ENCODE measurements around the gene CAPG.

Gene CAPG, protein sequence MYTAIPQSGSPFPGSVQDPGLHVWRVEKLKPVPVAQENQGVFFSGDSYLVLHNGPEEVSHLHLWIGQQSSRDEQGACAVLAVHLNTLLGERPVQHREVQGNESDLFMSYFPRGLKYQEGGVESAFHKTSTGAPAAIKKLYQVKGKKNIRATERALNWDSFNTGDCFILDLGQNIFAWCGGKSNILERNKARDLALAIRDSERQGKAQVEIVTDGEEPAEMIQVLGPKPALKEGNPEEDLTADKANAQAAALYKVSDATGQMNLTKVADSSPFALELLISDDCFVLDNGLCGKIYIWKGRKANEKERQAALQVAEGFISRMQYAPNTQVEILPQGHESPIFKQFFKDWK

DNA sequence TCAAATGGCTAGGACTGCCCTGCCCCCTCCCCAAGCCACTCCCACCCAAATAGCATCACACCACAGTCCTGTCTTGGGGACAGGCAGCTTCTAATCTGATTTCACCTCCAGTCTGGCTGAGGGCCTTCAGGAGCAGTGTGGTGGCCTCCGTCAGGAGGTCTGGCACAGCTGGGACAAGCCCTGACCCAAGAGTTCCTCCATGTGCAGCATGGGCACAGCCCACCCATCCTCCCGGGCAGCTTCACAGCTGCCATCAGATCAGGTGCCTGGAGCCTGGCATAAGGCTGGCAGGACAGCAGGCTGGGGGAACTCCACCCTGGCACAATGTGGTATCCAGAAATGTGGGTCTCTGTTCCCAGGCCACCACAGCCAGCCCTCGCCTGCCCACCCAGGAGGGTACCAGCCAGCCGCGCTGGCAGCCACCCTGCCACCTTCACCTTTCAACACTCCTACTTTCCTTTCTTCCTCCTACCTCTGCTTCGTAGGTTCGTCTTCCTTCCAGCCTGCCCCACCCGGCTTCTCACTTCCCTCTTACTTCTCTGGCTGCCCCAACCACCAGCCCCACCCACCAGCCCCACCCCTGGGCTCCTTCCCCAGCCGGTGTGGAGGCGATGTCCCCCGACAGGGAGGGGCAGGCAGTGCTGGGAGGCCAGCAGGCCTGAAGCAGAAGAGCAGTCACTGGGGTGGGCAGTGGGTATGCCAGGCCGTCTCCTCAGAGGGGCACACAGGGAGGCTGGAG, at the start of gene CAPG:
Gene CAPG, minus strand, starts transcription at position 522 of the 739 bp plus-strand sequence. CDS start 8,221 bp downstream, outside the sequence.
- Histone ChIP-seq H3K9me3 (ENCODE audit: control insufficient read depth, insufficient read depth, low read length) (no peaks in the 10 kb centered on the region), H3K27ac (ENCODE audit: low read depth, low read length) (no peak within 1 kb of the TSS), H3K27me3 (ENCODE audit: control insufficient read depth, insufficient read depth, low read length) (no peaks in the 10 kb centered on the region), H3K4me1 (ENCODE audit: control insufficient read depth, insufficient read depth, low read length) (peaks cover 37% of the 10 kb centered on the region), H3K36me3 (ENCODE audit: control insufficient read depth, insufficient read depth, low read length) (no peaks in the 10 kb centered on the region), H3K9ac (ENCODE audit: low read depth, low read length) (no peak within 1 kb of the TSS), H3K4me3 (ENCODE audit: low read depth, low read length) (peak within 1 kb of the TSS; percentile 17)

DNA sequence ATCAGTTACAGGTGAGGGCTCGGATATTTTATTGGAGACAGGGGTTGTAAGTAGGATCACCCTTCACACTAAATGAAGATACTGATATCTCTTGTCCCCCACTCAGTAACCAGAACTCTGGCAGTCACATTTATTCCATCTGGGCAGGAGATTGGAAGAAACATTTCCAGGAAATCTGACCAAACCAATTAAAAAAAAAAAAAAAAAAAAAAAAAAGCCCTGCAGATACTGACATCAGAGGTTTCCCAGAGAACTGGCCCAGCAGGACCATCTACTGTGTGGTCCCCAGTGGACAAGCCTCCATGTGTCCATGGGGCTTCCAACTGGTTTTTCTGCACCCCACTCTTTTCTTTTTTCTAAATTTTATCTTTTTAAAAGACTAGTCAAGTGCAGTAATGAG, 49.6 kb upstream of the CAPG start:
- Histone ChIP-seq H3K9ac (ENCODE audit: low read depth, low read length) (no peak overlapping the region), H3K27me3 (ENCODE audit: control insufficient read depth, insufficient read depth, low read length) (no peaks in the 10 kb centered on the region), H3K9me3 (ENCODE audit: control insufficient read depth, insufficient read depth, low read length) (no peaks in the 10 kb centered on the region), H3K27ac (ENCODE audit: low read depth, low read length) (peak overlapping the region; percentile 84), H3K4me3 (ENCODE audit: low read depth, low read length) (no peak overlapping the region), H3K36me3 (ENCODE audit: control insufficient read depth, insufficient read depth, low read length) (no peaks in the 10 kb centered on the region), H3K4me1 (ENCODE audit: control insufficient read depth, insufficient read depth, low read length) (peaks cover 26% of the 10 kb centered on the region)

DNA sequence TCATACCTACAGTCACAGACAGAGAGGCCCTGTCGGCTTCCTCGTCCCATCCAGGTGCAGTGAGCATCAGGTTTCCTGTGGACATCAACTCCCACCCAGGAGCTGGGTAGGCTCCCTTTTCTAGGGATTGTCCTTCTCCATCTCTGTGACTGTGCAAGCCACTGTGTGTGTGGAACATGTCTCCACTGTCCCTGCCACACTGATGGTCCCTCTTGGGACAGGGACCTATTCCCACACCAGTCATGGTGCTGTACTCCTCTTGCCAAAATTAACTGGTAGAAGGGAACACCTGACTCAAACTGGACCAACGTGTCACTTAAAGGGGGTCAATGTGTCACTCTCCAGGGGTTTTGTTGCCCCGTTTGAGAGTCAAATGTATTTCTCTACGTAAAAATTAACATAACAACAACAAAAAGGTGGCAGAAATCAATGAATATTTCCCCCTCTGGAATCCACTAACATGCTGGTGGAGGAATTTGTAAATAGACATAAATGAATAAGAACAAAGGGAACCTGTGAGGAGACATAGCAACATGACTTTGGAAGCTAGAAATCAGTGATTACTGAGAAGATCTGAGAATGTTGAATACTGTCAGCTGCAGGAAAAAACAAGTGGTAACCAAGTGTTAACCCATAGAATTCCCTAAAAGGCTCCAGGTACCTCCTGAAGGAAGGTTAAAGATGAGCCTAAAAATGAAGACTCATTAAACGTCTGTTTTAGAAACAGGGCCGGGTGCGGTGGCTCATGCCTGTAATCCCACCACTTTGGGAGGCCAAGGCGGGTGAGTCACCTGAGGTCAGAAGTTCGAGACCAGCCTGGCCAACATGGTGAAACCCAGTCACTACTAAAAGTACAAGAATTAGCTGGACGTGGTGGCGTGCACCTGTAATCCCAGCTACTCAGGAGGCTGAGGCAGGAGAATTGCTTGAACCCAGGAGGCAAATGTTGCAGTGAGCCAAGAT, 48.7 kb upstream of the CAPG start:
- Histone ChIP-seq H3K27me3 (ENCODE audit: control insufficient read depth, insufficient read depth, low read length) (no peaks in the 10 kb centered on the region), H3K9me3 (ENCODE audit: control insufficient read depth, insufficient read depth, low read length) (no peaks in the 10 kb centered on the region), H3K27ac (ENCODE audit: low read depth, low read length) (peak overlapping the region; percentile 84), H3K4me3 (ENCODE audit: low read depth, low read length) (peak overlapping the region; percentile 28; the same call in 1 of the 2 replicates), H3K9ac (ENCODE audit: low read depth, low read length) (peak overlapping the region; percentile 30; the same call in 1 of the 2 replicates), H3K36me3 (ENCODE audit: control insufficient read depth, insufficient read depth, low read length) (no peaks in the 10 kb centered on the region), H3K4me1 (ENCODE audit: control insufficient read depth, insufficient read depth, low read length) (peaks cover 26% of the 10 kb centered on the region)

DNA sequence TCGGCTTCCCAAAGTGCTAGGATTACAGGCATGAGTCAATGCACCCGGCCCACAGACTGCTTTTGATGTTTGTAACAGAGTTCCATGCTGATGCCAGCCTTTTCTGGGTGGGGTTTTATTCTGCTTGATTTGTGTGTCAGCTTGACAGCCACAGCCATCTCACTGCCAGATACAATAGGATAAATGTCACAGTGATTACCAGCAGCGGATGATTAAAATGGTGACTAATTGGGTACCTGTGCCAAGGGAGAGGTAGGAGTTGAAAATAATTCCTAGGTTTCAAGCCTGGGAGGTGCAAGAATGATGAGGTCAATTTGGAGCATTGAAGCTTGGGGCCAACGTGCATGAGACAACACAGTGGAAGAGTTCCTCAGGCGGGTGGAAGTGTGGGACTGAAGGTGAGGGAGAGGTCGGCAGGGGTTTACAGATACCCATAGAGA, 47.7 kb upstream of the CAPG start:
- Histone ChIP-seq H3K36me3 (ENCODE audit: control insufficient read depth, insufficient read depth, low read length) (no peaks in the 10 kb centered on the region), H3K4me1 (ENCODE audit: control insufficient read depth, insufficient read depth, low read length) (peaks cover 26% of the 10 kb centered on the region), H3K9me3 (ENCODE audit: control insufficient read depth, insufficient read depth, low read length) (no peaks in the 10 kb centered on the region), H3K9ac (ENCODE audit: low read depth, low read length) (no peak overlapping the region), H3K27ac (ENCODE audit: low read depth, low read length) (peak overlapping the region; percentile 84), H3K27me3 (ENCODE audit: control insufficient read depth, insufficient read depth, low read length) (no peaks in the 10 kb centered on the region), H3K4me3 (ENCODE audit: low read depth, low read length) (no peak overlapping the region)

DNA sequence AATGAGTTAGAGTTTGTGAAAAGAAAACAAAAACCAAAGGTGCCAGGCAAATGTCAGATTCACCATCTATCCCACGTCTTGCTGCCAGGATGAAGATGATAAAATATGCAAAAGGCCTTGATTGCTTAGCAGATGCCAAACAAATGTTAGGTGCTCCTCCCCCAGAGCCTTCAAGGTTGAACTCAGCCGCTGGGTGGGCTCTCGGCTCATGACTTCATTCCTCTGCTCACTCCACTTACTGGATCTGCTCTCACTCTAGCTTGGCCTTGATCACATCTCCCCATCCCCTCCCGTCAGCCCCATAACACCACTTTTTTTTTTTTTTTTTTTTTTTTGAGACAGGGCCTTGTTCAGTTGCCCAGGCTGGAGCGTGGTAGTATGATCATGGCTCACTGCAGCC, 46.9 kb upstream of the CAPG start:
- no peak overlapping the region for H3K4me3 ChIP-seq (ENCODE audit: low read depth, low read length)
- H3K36me3 ChIP-seq (ENCODE audit: control insufficient read depth, insufficient read depth, low read length) = no peaks in the 10 kb centered on the region
- H3K4me1 ChIP-seq (ENCODE audit: control insufficient read depth, insufficient read depth, low read length) = peaks cover 26% of the 10 kb centered on the region
- no peak overlapping the region for H3K27ac ChIP-seq (ENCODE audit: low read depth, low read length)
- no peaks in the 10 kb centered on the region for H3K27me3 ChIP-seq (ENCODE audit: control insufficient read depth, insufficient read depth, low read length)
- H3K9ac ChIP-seq (ENCODE audit: low read depth, low read length) = no peak overlapping the region
- H3K9me3 ChIP-seq (ENCODE audit: control insufficient read depth, insufficient read depth, low read length) = no peaks in the 10 kb centered on the region

DNA sequence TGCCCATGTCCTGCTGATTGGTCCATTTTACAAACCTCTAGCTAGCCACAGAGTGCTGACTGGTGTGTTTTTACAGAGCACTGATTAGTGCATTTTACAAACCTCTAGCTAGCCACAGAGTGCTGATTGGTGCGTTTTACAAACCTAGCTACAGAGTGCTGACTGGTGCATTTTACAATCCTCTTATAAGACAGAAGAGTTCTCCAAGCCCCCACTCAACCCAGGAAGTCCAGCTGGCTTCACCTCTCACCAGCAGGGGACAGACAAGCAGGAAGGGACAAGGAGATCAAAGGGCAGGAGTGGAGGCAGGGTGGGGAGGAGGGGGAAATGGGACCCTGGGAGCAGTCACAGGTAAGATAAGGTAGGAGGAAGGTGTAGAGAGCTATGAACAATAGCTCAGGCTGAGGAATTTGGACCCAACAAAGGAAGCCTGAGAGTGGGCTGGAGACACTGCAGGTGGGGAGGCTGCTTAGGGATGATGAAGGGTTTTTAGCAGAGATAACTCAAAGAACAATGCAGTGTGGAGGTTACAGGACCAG, 45.5 kb upstream of the CAPG start:
- Histone ChIP-seq H3K4me3 (ENCODE audit: low read depth, low read length) (no peak overlapping the region), H3K27ac (ENCODE audit: low read depth, low read length) (peak overlapping the region; percentile 49), H3K9me3 (ENCODE audit: control insufficient read depth, insufficient read depth, low read length) (no peaks in the 10 kb centered on the region), H3K27me3 (ENCODE audit: control insufficient read depth, insufficient read depth, low read length) (no peaks in the 10 kb centered on the region), H3K36me3 (ENCODE audit: control insufficient read depth, insufficient read depth, low read length) (no peaks in the 10 kb centered on the region), H3K4me1 (ENCODE audit: control insufficient read depth, insufficient read depth, low read length) (peaks cover 26% of the 10 kb centered on the region), H3K9ac (ENCODE audit: low read depth, low read length) (no peak overlapping the region)

DNA sequence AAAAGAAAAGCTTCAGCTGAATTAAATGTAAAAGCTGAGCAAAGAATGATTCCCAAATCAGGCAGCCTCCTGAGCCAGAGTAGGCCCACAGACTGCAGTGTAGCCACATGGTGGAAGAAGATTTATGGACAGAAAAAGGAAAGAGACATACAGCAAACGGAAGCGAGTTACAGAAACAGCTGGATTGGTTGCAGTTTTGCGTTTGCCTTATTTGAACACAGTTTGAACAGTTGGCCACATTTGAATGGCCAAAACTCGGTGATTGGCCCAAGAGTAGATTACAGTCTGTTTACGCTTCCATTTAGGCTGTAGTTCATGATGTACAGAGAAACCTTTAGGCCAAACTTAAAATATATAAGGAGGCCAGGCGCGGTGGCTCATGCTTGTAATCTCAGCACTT, 43.4 kb upstream of the CAPG start:
- Histone ChIP-seq H3K9ac (ENCODE audit: low read depth, low read length) (no peak overlapping the region), H3K9me3 (ENCODE audit: control insufficient read depth, insufficient read depth, low read length) (no peaks in the 10 kb centered on the region), H3K4me1 (ENCODE audit: control insufficient read depth, insufficient read depth, low read length) (peaks cover 13% of the 10 kb centered on the region), H3K27me3 (ENCODE audit: control insufficient read depth, insufficient read depth, low read length) (no peaks in the 10 kb centered on the region), H3K36me3 (ENCODE audit: control insufficient read depth, insufficient read depth, low read length) (no peaks in the 10 kb centered on the region), H3K27ac (ENCODE audit: low read depth, low read length) (no peak overlapping the region), H3K4me3 (ENCODE audit: low read depth, low read length) (no peak overlapping the region)

DNA sequence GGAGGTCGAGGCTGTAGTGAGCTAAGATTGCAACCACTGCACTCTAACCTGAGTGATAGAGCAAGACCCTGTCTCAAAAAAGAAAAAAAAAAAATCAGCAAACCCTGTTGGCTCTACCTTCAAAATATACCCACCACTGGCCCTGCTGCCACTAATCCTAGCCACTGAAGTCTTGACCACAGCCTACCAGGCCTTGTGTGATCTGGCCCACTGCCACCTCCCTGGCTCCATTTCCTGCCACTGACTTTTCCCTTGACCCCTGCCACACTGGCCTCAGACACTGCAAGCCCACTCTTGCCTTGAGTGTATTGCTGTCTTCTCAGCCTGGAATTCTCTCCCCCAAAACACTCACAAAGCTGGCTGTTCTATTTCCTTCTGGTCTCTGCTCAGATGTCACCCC, 42.1 kb upstream of the CAPG start:
- 0 out of 2 replicates have a peak, but pooled peaks cover 5% of the 10 kb centered on the region for H3K4me1 ChIP-seq (ENCODE audit: control insufficient read depth, insufficient read depth, low read length)
- H3K9me3 ChIP-seq (ENCODE audit: control insufficient read depth, insufficient read depth, low read length) = no peaks in the 10 kb centered on the region
- H3K9ac ChIP-seq (ENCODE audit: low read depth, low read length) = no peak overlapping the region
- no peaks in the 10 kb centered on the region for H3K36me3 ChIP-seq (ENCODE audit: control insufficient read depth, insufficient read depth, low read length)
- H3K27ac ChIP-seq (ENCODE audit: low read depth, low read length) = no peak overlapping the region
- H3K4me3 ChIP-seq (ENCODE audit: low read depth, low read length) = no peak overlapping the region
- no peaks in the 10 kb centered on the region for H3K27me3 ChIP-seq (ENCODE audit: control insufficient read depth, insufficient read depth, low read length)

DNA sequence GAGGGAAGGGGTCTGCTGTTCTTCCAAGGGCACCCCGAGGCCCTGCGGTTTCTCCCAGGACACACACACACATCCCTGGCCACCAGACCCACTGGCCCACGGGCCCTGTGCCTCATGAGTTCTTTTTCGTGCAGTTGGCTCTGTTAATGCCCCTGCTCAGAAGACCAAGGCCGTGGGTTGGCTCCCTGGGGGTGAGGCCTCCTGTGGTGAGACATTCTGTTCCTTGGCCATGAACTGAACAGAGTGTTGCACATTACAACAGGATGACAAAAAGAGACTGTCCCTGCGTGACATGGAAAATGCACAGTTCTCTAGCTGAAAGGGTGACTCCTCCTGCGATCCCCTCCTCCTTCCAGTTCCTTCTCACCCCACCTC, 39.0 kb upstream of the CAPG start:
- Histone ChIP-seq H3K4me1 (ENCODE audit: control insufficient read depth, insufficient read depth, low read length) (no peaks in the 10 kb centered on the region), H3K9ac (ENCODE audit: low read depth, low read length) (no peak overlapping the region), H3K27ac (ENCODE audit: low read depth, low read length) (no peak overlapping the region), H3K27me3 (ENCODE audit: control insufficient read depth, insufficient read depth, low read length) (no peaks in the 10 kb centered on the region), H3K4me3 (ENCODE audit: low read depth, low read length) (no peak overlapping the region), H3K9me3 (ENCODE audit: control insufficient read depth, insufficient read depth, low read length) (no peaks in the 10 kb centered on the region), H3K36me3 (ENCODE audit: control insufficient read depth, insufficient read depth, low read length) (no peaks in the 10 kb centered on the region)

DNA sequence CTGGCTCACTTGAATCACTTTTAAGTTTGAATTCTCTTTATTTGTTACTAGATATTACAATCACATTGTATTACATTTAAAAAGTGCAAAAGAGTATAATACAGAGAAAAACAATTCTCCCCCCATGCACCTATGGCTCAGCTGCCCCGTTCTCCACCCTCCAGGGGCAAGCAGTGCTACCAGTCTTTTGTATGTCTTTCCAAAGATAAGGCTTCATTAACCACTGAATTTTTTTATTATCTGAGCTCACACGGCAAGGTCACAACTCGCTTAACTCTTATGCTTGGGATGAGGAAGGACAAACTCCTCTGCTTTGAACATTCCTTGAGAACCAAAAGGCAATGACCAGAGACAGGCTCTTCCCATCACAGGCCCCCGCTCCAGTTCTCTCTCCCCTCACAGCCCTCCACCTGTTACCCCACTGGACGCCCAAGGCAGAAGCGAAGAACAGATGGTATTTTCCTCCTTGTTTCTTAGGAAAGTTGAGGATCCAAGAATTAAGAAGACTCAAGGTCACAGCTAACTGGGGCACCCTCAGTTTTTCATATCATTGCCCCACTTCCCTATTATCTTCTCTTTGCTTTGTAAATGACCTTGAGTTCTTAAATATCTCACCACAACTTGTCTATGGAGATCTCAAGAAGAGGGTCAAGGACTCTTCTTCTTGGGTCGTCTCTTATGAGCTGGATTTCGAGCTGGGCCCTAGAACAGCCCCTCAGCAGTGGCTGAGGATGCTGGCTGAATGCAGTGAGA, 38.5 kb upstream of the CAPG start:
- Histone ChIP-seq H3K27ac (ENCODE audit: low read depth, low read length) (no peak overlapping the region), H3K4me1 (ENCODE audit: control insufficient read depth, insufficient read depth, low read length) (no peaks in the 10 kb centered on the region), H3K36me3 (ENCODE audit: control insufficient read depth, insufficient read depth, low read length) (no peaks in the 10 kb centered on the region), H3K4me3 (ENCODE audit: low read depth, low read length) (no peak overlapping the region), H3K9ac (ENCODE audit: low read depth, low read length) (no peak overlapping the region), H3K9me3 (ENCODE audit: control insufficient read depth, insufficient read depth, low read length) (no peaks in the 10 kb centered on the region), H3K27me3 (ENCODE audit: control insufficient read depth, insufficient read depth, low read length) (no peaks in the 10 kb centered on the region)
